Common myeloid progenitor, CD34-positive (primary cell): ENCODE results near the gene CD68.
A peak's percentile ranks its signal among the peaks of the same experiment; 100 is the strongest.

Experiments used
- CTCF ChIA-PET: fragments of 350-600 bp; sonication (Branson Sonifier 250); formaldehyde crosslinking; loops from one replicate; lab custom pipeline; 2021; ENCODE audit warnings: antibody characterized with exemption; lab: Charles Lee
- POLR2A ChIA-PET: fragments of 350-600 bp; sonication (Branson Sonifier 250); formaldehyde crosslinking; loops from one replicate; lab custom pipeline; 2021; ENCODE audit warnings: antibody characterized with exemption; lab: Charles Lee
- DNase-seq, 3 donors: peaks; one replicate each; pipeline versions ENCODE4 v3.0.0 to v3.0.0-alpha.2; 2013
- H3K27ac ChIP-seq, 2 experiments: 1 replicate in 1 of 2; 2 replicates in 1 of 2; pipeline ENCODE4 v1.7.0; 2013; ENCODE audit warnings: inconsistent platforms in 2 of 2, low read length in 2 of 2, mild to moderate bottlenecking in 2 of 2, low read depth in 1 of 2, moderate library complexity in 1 of 2; ENCODE audit not compliant: severe bottlenecking in 2 of 2, insufficient read depth in 1 of 2, poor library complexity in 1 of 2
- H3K27me3 ChIP-seq, 5 experiments: replicated peaks in 2 of 5; 1 replicate in 3 of 5; 2 replicates in 2 of 5; pipeline versions ENCODE4 v1.6.1 to v1.7.0; 2013; ENCODE audit warnings: low read length in 4 of 5, mild to moderate bottlenecking in 2 of 5, moderate library complexity in 2 of 5, inconsistent platforms in 1 of 5; ENCODE audit not compliant: insufficient read depth in 5 of 5, control insufficient read depth in 4 of 5
- H3K36me3 ChIP-seq, 4 experiments: 1 replicate in 2 of 4; 2 replicates in 2 of 4; pipeline versions ENCODE4 v1.6.1 to v1.7.0; 2013; ENCODE audit warnings: low read length in 3 of 4, control low read depth in 1 of 4, mild to moderate bottlenecking in 1 of 4; ENCODE audit not compliant: control insufficient read depth in 4 of 4, insufficient read depth in 4 of 4
- H3K4me1 ChIP-seq, 4 experiments: 1 replicate in 3 of 4; 2 replicates in 1 of 4; pipeline versions ENCODE4 v1.6.1 to v1.7.1; 2013; ENCODE audit warnings: low read length in 3 of 4, mild to moderate bottlenecking in 3 of 4, control low read depth in 1 of 4, inconsistent platforms in 1 of 4, moderate library complexity in 1 of 4; ENCODE audit not compliant: control insufficient read depth in 4 of 4, insufficient read depth in 4 of 4; ENCODE audit errors: control extremely low read depth in 1 of 4
- H3K4me3 ChIP-seq, 7 experiments: 1 replicate in 4 of 7; 2 replicates in 3 of 7; pipeline versions ENCODE4 v1.5.1 to v1.7.0; 2013; ENCODE audit warnings: mild to moderate bottlenecking in 7 of 7, low read length in 6 of 7, moderate library complexity in 6 of 7, inconsistent platforms in 2 of 7, low read depth in 2 of 7, control low read depth in 1 of 7; ENCODE audit not compliant: insufficient read depth in 4 of 7, control insufficient read depth in 1 of 7; ENCODE audit errors: extremely low read depth in 1 of 7
- H3K9me3 ChIP-seq, 5 experiments: 1 replicate in 4 of 5; 2 replicates in 1 of 5; pipeline versions ENCODE4 v1.6.1 to v1.7.1; 2013; ENCODE audit warnings: low read length in 4 of 5, mild to moderate bottlenecking in 2 of 5, inconsistent platforms in 1 of 5, low read depth in 1 of 5, moderate library complexity in 1 of 5; ENCODE audit not compliant: control insufficient read depth in 4 of 5, insufficient read depth in 2 of 5; ENCODE audit errors: control extremely low read depth in 1 of 5
- WGBS: methylation state at CpG from one replicate; pipeline ENCODE4 v1.1.5; 2013; ENCODE audit not compliant: insufficient coverage; 5-methylcytosine and 5-hydroxymethylcytosine counted together

Gene CD68

DNA sequence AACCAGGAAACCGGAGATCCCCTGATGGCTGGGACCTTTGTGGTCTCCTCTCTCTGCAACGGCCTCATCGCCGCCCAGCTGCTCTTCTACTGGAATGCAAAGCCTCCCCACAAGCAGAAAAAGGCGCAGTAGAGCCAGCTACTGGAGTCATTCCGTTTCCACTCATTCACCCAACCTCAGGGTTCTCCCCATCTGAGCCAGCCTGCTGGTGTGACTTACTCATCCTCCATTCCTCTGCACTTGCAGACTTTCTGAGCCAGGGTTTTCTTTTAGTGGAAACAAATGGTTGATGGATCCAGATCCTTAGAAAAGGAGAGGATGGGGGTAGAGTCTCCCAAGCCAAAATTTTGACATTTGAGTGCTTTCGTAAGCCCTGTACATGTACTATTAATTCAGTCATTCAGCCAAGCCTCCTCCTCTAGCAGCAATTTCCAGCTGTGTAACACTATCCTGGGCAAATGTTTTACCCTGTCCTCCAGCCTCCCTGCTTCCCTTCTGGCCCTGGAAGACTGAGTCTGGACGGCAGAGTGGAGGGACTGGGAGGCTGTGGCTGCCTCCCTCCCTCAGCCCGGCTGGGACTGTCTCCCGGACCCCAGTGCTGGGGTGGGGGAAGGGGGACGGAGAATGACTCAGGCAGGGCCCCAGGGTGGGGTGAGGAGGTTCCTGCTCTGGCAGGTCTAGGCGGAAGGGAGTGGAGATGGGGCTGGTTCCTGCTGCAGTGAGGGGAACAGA is 8.1 kb downstream of the CD68 start:
- POLR2A ChIA-PET = interaction anchor here (0.6 kb wide), 1 partner anchor 146 kb away, joined by 5 read pairs; no protein-coding TSS in a partner anchor
- H3K36me3 ChIP-seq = peaks cover 12 to 65% (median 37%) of the 10 kb centered on the region in 4 experiments
- no peak overlapping the region for H3K4me3 ChIP-seq
- H3K4me1 ChIP-seq = peaks cover 1 to 41% (median 30%) of the 10 kb centered on the region in 4 experiments
- CTCF ChIA-PET = interaction anchor here (1.0 to 7.6 kb wide), 7 partner anchors 12 to 100 kb away, joined by 3 to 58 read pairs (median 5); partner anchors contain the start of genes SENP3 and TP53
- no peaks in the 10 kb centered on the region for H3K27me3 ChIP-seq
- H3K9me3 ChIP-seq = no peaks in the 10 kb centered on the region
- H3K27ac ChIP-seq = peak overlapping the region in 1 of 2 experiments; percentile 34
- no peak for DNase-seq
- 75% methylated on average over 9 of the region's 12 CpGs for WGBS

DNA sequence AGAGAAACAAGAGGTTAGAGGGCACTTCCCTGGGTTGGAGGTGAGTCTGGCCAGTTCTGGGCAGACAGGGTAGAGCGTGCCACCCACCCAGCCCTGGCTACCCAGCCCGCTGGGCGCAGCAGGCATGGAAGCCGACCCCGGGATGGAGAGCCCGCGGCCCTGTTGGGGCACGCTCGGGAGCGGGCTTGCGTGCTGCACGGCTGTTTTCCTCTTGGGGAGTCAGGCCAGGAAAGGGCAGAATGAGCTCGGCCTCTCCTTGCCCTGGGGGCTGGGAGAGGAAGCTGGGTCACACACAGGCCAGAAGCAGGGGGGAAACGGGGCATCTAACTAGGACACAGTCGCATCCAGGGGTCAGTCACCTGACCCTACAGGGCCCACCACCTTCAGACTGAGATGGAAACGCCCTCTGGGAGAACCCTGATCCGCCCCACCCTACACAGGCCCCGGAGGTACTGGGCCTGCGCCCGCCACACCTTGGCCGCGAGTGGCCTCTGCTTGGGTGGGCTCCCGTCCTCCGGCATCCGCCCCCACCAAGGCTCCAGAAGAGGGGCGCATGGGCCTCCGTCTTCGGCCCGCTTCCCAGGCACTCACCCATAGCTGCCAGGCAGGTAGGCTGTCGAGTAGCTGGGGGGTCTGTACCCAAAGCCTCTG is 9.2 kb downstream of the CD68 start:
- Histone ChIP-seq H3K27me3 (no peaks in the 10 kb centered on the region), H3K4me1 (peaks cover 1 to 32% (median 20%) of the 10 kb centered on the region in 4 experiments), H3K36me3 (peaks cover 13 to 76% (median 43%) of the 10 kb centered on the region in 4 experiments), H3K9me3 (no peaks in the 10 kb centered on the region), H3K4me3 (peak overlapping the region in 2 of 7 experiments; percentile 28 to 40), H3K27ac (no peak overlapping the region)
- no peak for DNase-seq
- CTCF ChIA-PET = interaction anchor here (0.7 to 7.6 kb wide), 17 partner anchors 8 to 233 kb away, joined by 3 to 58 read pairs (median 6); partner anchors contain the start of genes CD68, SAT2, SENP3 and TMEM95
- POLR2A ChIA-PET = interaction anchor here (0.6 to 1.1 kb wide), 2 partner anchors 9 to 23 kb away, joined by 3 read pairs; partner anchors contain the start of gene CD68
- WGBS = 92% methylated on average over 29 of the region's 30 CpGs

DNA sequence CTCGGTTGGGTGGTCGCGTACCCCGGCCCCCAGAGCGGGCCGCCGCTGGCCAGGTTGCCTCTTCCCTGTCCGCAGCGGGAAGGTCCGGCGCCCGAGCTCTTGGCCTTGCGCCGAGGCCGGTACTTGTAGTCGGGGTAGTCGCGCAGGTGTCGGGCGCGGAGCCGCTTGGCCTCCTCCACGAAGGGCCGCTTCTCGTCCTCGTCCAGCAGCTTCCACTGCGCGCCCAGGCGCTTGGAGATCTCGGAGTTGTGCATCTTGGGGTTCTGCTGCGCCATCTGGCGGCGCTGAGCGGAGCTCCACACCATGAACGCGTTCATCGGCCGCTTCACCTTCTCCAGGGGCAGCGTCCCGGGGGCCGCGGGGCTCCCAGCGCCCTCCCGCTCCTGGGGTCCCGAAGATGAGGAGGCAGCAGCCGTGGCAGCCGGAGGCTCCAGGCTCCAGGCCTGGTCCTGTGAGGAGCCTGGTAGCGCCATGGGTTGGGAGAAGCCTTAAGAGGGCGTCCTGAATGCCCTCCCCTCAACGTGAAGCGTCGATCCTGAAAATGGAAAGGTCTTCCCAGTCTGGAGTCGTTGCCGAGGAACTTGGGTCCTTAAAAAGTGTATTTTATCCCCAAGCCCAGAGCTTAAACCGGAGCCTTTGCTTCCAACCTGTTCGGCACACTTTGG is 9.9 kb downstream of the CD68 start:
- POLR2A ChIA-PET = interaction anchor here (0.6 to 1.1 kb wide), 3 partner anchors 10 to 23 kb away, joined by 3 to 4 read pairs (median 3); partner anchors contain the start of gene CD68
- WGBS = 41% methylated on average over 56 of the region's 56 CpGs
- Histone ChIP-seq H3K4me3 (peak overlapping the region in 2 of 7 experiments; percentile 28 to 40), H3K9me3 (no peaks in the 10 kb centered on the region), H3K36me3 (peaks cover 17 to 82% (median 49%) of the 10 kb centered on the region in 4 experiments), H3K4me1 (peaks cover 0 to 30% (median 18%) of the 10 kb centered on the region in 4 experiments), H3K27me3 (no peaks in the 10 kb centered on the region), H3K27ac (no peak overlapping the region)
- DNase-seq = peak; percentile 77 to 87 (median 78)
- CTCF ChIA-PET = interaction anchor here (1.0 to 7.6 kb wide), 19 partner anchors 9 to 234 kb away, joined by 3 to 58 read pairs (median 6); partner anchors contain the start of genes CD68, SAT2, SENP3 and TMEM95

DNA sequence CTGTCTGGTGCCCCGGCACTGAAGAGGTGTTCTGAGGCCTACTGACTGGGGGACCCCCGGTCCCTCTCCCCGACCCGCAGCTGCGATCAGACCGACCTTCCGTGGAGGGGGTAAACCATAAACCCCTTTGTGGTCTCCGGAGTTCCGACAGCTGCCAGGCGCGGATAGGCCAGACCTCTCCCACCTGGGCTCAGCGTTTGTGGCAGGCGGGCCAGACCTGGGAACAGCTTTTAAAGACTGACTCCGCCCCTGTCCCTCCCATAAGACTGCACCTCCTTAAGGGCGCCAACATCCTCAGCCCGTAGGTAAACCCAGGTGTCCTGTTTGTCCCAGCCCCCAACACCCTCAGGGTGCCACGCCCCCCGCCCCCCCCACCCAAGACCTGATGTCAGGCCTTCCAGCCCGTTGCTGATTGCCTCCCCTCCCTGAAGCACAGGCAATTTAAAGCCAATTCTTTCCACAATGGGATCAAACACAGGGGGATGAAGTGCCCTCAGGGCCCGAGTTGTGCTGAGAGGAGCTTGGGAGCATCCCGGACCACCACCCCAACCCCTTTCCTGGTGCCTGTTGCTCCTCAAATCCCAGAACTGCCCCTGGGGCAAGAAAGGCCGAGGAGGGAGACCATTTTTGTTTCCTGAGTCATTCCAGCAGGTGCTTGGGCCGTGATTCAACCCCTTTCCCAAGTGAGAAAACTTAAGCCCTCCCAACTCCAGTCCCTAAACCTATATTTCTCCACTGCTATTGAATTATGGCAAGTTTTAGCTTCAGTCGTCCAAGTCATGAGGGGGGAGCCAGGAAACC is 10.7 kb downstream of the CD68 start, which contains the start of gene SOX15:
TSS of gene SOX15 (minus strand) at position 204 of the 801 bp plus-strand sequence. CDS start 418 bp downstream, outside the sequence.
- WGBS = 85% methylated on average over 18 of the region's 24 CpGs
- no peak within 1 kb of the TSS for H3K27ac ChIP-seq
- H3K4me1 ChIP-seq = peaks cover 0 to 22% (median 11%) of the 10 kb centered on the region in 4 experiments
- no peak for DNase-seq
- H3K4me3 ChIP-seq = peak within 1 kb of the TSS in 2 of 7 experiments; percentile 28 to 40
- ChIA-PET CTCF (interaction anchor here (0.8 to 7.6 kb wide), 18 partner anchors 10 to 235 kb away, joined by 3 to 58 read pairs (median 6); partner anchors contain the start of genes CD68, SENP3, TMEM95 and TP53), POLR2A (interaction anchor here (0.6 to 1.1 kb wide), 3 partner anchors 10 to 98 kb away, joined by 3 to 4 read pairs (median 3); partner anchors contain the start of gene CD68)
- no peaks in the 10 kb centered on the region for H3K27me3 ChIP-seq
- H3K9me3 ChIP-seq = no peaks in the 10 kb centered on the region
- peaks cover 23 to 90% (median 53%) of the 10 kb centered on the region in 4 experiments for H3K36me3 ChIP-seq

DNA sequence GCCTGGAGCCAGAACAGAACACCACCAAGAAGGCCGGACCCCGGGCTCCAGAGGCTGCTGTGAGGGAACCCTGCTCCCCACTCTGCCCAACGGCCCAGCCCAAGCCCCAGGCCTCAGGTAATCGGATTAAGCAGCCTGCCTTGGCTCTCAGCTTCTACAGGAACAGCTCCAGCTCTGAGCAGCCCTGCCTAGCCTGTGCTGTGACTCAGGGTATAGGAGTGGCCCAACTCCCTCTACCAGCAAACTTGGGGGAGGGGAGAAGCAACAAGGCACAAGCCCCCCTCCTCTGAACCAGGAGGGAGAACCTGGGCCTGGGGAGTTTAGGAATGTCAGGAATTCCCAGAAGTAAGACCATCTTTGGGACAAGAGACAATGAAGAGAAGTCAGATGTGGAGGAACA is 11.3 kb downstream of the CD68 start:
- WGBS = 97% methylated on average over 4 of the region's 4 CpGs
- Histone ChIP-seq H3K4me3 (no peak overlapping the region), H3K9me3 (no peaks in the 10 kb centered on the region), H3K4me1 (peaks cover 0 to 16% (median 7%) of the 10 kb centered on the region in 4 experiments), H3K27ac (no peak overlapping the region), H3K27me3 (no peaks in the 10 kb centered on the region), H3K36me3 (peaks cover 27 to 96% (median 59%) of the 10 kb centered on the region in 4 experiments)
- POLR2A ChIA-PET = interaction anchor here (0.9 kb wide), 1 partner anchor 97 kb away, joined by 3 read pairs; no protein-coding TSS in a partner anchor
- CTCF ChIA-PET = interaction anchor here (0.8 to 7.6 kb wide), 8 partner anchors 10 to 97 kb away, joined by 3 to 58 read pairs (median 12); partner anchors contain the start of genes CD68 and TP53
- no peak for DNase-seq
